Loucy (cell line): ENCODE measurements around the gene NBEA.

Experiments
- CTCF ChIP-seq: fragments of 200-600 bp; sonication (generic); conservative IDR thresholded peaks from 2 replicates; pipeline ENCODE4 v1.5.1; 2014; ENCODE audit warnings: mild to moderate bottlenecking, antibody characterized with exemption, low read length
- EZH2phosphoT487 ChIP-seq: fragments of 200-600 bp; IDR thresholded peaks from 2 replicates; pipeline ENCODE4 v1.6.1; 2018; ENCODE audit warnings: antibody characterized with exemption, mild to moderate bottlenecking, moderate library complexity, borderline replicate concordance

DNA sequence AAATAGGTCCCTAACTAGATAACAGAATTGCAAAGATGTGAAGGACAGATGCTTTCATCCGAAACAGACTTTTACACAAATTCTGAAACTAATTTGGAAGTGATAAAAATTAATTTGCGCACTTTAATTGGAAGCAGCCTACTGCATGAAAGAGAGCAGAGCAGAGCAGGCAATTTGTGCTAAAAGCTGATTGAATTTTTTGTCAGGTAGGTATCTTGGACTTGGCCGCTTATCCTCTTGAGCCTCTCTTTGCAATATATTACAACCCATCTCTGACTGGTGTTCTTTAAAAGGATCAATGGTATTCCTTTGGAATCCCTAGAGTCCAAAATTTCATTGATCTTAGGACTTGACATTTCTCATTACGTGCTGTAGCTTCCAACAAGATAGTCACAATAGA, 717.7 kb downstream of the NBEA start:
- TF ChIP-seq CTCF, result no peak
- no peak for TF ChIP-seq EZH2phosphoT487
